ENCODE measurements around the gene FBXO30. TPM values are rescaled to one million over a fixed set of nuclear protein-coding genes. Genes with fewer than 3 reads are reported as not detected.

FBXO30 gene
- total and polyA plus RNA-seq, 4 donors, result 0.90 to 15.5 (median 3.5) TPM

DNA sequence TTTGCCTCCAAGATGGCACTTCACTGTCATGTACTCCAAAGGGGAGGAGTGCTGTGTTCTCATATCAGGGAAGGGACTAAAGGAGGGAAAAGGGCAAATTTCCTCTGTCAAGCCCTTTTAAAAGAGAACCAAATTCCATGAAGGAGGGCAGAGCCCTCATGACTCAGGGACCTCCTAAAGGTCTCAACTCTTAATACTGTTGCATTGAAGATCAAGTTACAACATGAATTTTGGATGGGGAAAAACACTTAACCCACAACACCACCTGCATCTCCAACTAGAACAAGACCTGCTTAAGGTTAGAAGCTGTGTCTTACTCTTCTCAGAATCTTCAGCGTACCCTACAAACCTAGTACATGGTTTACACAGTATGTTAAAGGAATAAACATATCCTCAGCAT lies 23.7 kb upstream of the FBXO30 start:
- Histone ChIP-seq H3K36me3 (ENCODE audit: control insufficient read depth in 4 of 4, insufficient read depth in 3 of 4, low read depth in 1 of 4, low read length in 3 of 4) (no peaks in the 10 kb centered on the region), H3K4me1 (ENCODE audit: control insufficient read depth in 4 of 4, insufficient read depth in 4 of 4, low read length in 3 of 4) (peaks cover 0 to 1% (median 0%) of the 10 kb centered on the region in 4 donors), H3K27ac (ENCODE audit: low read depth in 1 of 2, low read length in 2 of 2) (no peak overlapping the region), H3K27me3 (ENCODE audit: control insufficient read depth in 4 of 4, insufficient read depth in 4 of 4, low read length in 3 of 4) (no peaks in the 10 kb centered on the region), H3K9me3 (ENCODE audit: control insufficient read depth in 4 of 4, low read length in 3 of 4) (no peaks in the 10 kb centered on the region), H3K4me3 (ENCODE audit: low read depth in 1 of 3, low read length in 3 of 3) (no peak overlapping the region), H3K9ac (ENCODE audit: low read depth in 1 of 2, low read length in 2 of 2) (no peak overlapping the region)
- TF ChIP-seq MAX (IDR thresholded peaks at IDR 0.05) (no peak), SP1 (IDR thresholded peaks at IDR 0.05) (no peak), GABPA (IDR thresholded peaks at IDR 0.05 in 1 of 2, conservative IDR thresholded peaks at IDR 0.05 in 1 of 2) (no peak), NR2F2 (IDR thresholded peaks at IDR 0.05) (no peak), RAD21 (IDR thresholded peaks at IDR 0.05) (no peak), YY1 (IDR thresholded peaks at IDR 0.05) (no peak)
- TF ChIP-seq, protein P1, sequence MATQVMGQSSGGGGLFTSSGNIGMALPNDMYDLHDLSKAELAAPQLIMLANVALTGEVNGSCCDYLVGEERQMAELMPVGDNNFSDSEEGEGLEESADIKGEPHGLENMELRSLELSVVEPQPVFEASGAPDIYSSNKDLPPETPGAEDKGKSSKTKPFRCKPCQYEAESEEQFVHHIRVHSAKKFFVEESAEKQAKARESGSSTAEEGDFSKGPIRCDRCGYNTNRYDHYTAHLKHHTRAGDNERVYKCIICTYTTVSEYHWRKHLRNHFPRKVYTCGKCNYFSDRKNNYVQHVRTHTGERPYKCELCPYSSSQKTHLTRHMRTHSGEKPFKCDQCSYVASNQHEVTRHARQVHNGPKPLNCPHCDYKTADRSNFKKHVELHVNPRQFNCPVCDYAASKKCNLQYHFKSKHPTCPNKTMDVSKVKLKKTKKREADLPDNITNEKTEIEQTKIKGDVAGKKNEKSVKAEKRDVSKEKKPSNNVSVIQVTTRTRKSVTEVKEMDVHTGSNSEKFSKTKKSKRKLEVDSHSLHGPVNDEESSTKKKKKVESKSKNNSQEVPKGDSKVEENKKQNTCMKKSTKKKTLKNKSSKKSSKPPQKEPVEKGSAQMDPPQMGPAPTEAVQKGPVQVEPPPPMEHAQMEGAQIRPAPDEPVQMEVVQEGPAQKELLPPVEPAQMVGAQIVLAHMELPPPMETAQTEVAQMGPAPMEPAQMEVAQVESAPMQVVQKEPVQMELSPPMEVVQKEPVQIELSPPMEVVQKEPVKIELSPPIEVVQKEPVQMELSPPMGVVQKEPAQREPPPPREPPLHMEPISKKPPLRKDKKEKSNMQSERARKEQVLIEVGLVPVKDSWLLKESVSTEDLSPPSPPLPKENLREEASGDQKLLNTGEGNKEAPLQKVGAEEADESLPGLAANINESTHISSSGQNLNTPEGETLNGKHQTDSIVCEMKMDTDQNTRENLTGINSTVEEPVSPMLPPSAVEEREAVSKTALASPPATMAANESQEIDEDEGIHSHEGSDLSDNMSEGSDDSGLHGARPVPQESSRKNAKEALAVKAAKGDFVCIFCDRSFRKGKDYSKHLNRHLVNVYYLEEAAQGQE (IDR thresholded peaks at IDR 0.05), result no peak
- TF ChIP-seq, protein P2, sequence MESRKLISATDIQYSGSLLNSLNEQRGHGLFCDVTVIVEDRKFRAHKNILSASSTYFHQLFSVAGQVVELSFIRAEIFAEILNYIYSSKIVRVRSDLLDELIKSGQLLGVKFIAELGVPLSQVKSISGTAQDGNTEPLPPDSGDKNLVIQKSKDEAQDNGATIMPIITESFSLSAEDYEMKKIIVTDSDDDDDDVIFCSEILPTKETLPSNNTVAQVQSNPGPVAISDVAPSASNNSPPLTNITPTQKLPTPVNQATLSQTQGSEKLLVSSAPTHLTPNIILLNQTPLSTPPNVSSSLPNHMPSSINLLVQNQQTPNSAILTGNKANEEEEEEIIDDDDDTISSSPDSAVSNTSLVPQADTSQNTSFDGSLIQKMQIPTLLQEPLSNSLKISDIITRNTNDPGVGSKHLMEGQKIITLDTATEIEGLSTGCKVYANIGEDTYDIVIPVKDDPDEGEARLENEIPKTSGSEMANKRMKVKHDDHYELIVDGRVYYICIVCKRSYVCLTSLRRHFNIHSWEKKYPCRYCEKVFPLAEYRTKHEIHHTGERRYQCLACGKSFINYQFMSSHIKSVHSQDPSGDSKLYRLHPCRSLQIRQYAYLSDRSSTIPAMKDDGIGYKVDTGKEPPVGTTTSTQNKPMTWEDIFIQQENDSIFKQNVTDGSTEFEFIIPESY (IDR thresholded peaks at IDR 0.05), result no peak
- TF ChIP-seq, protein P3, sequence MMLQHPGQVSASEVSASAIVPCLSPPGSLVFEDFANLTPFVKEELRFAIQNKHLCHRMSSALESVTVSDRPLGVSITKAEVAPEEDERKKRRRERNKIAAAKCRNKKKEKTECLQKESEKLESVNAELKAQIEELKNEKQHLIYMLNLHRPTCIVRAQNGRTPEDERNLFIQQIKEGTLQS (IDR thresholded peaks at IDR 0.05), result no peak
- no peak for DNase-seq (ENCODE audit: low spot score)
- WGBS, result 94% methylated on average over 1 of the region's 1 CpG

GRCh38 chr6:145836772-145837171 lies 22.2 kb upstream of the FBXO30 start:
- H3K9ac ChIP-seq (ENCODE audit: low read depth in 1 of 2, low read length in 2 of 2), result no peak overlapping the region
- H3K4me1 ChIP-seq (ENCODE audit: control insufficient read depth in 4 of 4, insufficient read depth in 4 of 4, low read length in 3 of 4), result no peaks in the 10 kb centered on the region
- no peaks in the 10 kb centered on the region for H3K27me3 ChIP-seq (ENCODE audit: control insufficient read depth in 4 of 4, insufficient read depth in 4 of 4, low read length in 3 of 4)
- H3K9me3 ChIP-seq (ENCODE audit: control insufficient read depth in 4 of 4, low read length in 3 of 4), result no peaks in the 10 kb centered on the region
- WGBS, result 100% methylated on average over 1 of the region's 1 CpG
- H3K27ac ChIP-seq (ENCODE audit: low read depth in 1 of 2, low read length in 2 of 2), result no peak overlapping the region
- H3K4me3 ChIP-seq (ENCODE audit: low read depth in 1 of 3, low read length in 3 of 3), result no peak overlapping the region
- no peak for DNase-seq (ENCODE audit: low spot score)
- no peaks in the 10 kb centered on the region for H3K36me3 ChIP-seq (ENCODE audit: control insufficient read depth in 4 of 4, insufficient read depth in 3 of 4, low read depth in 1 of 4, low read length in 3 of 4)
- TF ChIP-seq, protein P2 (IDR thresholded peaks at IDR 0.05), result no peak
- no peak for TF ChIP-seq NR2F2 (IDR thresholded peaks at IDR 0.05)
- TF ChIP-seq, protein P1 (IDR thresholded peaks at IDR 0.05), result no peak
- no peak for TF ChIP-seq JUND (IDR thresholded peaks at IDR 0.05)
- TF ChIP-seq, protein P4, sequence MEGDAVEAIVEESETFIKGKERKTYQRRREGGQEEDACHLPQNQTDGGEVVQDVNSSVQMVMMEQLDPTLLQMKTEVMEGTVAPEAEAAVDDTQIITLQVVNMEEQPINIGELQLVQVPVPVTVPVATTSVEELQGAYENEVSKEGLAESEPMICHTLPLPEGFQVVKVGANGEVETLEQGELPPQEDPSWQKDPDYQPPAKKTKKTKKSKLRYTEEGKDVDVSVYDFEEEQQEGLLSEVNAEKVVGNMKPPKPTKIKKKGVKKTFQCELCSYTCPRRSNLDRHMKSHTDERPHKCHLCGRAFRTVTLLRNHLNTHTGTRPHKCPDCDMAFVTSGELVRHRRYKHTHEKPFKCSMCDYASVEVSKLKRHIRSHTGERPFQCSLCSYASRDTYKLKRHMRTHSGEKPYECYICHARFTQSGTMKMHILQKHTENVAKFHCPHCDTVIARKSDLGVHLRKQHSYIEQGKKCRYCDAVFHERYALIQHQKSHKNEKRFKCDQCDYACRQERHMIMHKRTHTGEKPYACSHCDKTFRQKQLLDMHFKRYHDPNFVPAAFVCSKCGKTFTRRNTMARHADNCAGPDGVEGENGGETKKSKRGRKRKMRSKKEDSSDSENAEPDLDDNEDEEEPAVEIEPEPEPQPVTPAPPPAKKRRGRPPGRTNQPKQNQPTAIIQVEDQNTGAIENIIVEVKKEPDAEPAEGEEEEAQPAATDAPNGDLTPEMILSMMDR (IDR thresholded peaks at IDR 0.05; ENCODE audit: low read depth, low read length, missing input control), result no peak
- TF ChIP-seq TAF1 (conservative IDR thresholded peaks at IDR 0.05), result no peak
- no peak for TF ChIP-seq RAD21 (IDR thresholded peaks at IDR 0.05)
- TF ChIP-seq SP1 (IDR thresholded peaks at IDR 0.05), result no peak
- TF ChIP-seq GABPA (IDR thresholded peaks at IDR 0.05 in 1 of 2, conservative IDR thresholded peaks at IDR 0.05 in 1 of 2), result no peak
- TF ChIP-seq MAX (IDR thresholded peaks at IDR 0.05), result no peak
- no peak for TF ChIP-seq EGR1 (IDR thresholded peaks at IDR 0.05; ENCODE audit: low read depth in 2 of 2)
- TF ChIP-seq, protein P3 (IDR thresholded peaks at IDR 0.05), result no peak
- TF ChIP-seq HNF4A (conservative IDR thresholded peaks at IDR 0.05), result no peak
- no peak for TF ChIP-seq RXRA (IDR thresholded peaks at IDR 0.05)
- no peak for TF ChIP-seq HNF4G (IDR thresholded peaks at IDR 0.05)
- no peak for TF ChIP-seq FOXA2 (IDR thresholded peaks at IDR 0.05)

Measured in liver (tissue), 9 donors.